HG02642 (cell line): ENCODE measurements around the gene PTPRO.
"Not testable (repeated sequence)": the region's sequence is repeated elsewhere in the genome, so short reads cannot be mapped to it uniquely, and the experiment has no call there.

Experiments
- ATAC-seq: cut with Tn5 transposase; IDR thresholded peaks from one replicate; pipeline ENCODE4 v1.9.1; 2021; ENCODE audit warnings: mild to moderate bottlenecking; ENCODE audit not compliant: unreplicated experiment, poor library complexity

The PTPRO gene

DNA sequence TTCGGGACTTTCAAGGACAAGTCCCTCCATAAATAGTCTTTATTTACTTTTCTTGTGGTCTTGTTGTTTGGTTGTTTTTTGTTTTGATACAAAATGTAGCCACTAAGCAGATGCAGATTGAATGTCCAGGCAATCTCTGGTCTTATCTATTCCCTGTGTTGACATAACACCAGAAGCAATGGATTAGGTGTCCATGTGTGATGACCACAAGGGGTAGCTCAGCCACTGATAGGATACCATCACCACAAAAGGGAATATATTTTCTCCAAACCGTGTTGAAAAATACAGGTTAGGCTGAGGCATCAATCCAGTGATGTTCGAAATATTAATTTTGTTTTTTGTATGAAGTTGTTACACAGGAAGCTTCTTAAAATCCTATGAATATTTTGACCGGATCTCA lies 270.6 kb downstream of the PTPRO start:
- ATAC-seq = no peak

DNA sequence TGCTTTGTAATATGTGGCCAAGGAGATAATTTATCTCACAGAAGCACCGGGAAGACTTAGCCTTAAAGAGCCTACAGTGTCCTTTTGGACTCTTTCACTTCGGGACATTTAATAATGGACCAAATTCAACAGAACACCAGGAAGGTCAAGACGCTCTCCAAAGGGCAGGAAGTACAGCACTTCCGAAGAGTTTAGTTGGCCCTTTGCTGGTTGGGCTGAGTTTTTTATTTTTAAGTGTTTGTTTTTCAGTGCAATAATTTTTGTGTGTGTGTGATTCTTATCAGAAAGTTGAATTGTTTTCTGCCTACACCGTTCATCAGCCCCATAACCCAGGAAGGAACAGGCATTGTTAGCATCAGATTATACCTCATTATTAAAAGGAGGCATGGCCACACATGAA lies 273.9 kb downstream of the PTPRO start:
- no peak for ATAC-seq

DNA sequence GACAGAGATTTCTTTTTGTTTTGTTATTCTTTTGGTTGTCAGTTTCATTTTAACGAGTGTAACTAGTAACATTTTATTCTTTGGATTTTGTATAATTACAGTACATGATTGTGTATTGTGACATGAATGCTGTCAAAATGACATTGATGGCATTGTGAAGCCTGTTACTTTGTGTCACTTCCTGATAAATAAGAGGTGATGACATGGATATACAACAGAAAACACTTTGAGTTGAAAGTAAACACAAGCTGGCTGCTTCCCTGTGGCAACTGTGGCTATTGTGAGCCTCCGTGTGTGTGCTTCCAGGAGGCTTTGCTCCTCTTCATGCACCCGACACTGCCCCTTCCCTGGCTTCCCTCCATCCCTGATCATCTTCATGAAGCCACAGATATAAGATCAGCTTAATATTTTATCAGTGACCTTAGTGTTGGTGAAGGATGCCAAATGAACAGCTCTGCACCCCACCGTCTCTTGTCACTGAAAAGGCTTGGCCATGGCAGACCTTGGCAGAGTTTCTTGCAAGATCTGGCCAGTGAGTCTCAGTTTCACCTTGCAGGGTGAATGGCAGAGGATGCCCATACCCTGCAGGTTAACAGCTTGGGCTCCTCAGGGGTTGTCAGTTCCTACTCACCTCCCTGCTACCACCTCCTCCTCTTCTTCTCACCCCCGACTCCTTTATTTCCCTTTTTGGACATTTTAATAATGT lies 275.0 kb downstream of the PTPRO start:
- ATAC-seq = no peak

DNA sequence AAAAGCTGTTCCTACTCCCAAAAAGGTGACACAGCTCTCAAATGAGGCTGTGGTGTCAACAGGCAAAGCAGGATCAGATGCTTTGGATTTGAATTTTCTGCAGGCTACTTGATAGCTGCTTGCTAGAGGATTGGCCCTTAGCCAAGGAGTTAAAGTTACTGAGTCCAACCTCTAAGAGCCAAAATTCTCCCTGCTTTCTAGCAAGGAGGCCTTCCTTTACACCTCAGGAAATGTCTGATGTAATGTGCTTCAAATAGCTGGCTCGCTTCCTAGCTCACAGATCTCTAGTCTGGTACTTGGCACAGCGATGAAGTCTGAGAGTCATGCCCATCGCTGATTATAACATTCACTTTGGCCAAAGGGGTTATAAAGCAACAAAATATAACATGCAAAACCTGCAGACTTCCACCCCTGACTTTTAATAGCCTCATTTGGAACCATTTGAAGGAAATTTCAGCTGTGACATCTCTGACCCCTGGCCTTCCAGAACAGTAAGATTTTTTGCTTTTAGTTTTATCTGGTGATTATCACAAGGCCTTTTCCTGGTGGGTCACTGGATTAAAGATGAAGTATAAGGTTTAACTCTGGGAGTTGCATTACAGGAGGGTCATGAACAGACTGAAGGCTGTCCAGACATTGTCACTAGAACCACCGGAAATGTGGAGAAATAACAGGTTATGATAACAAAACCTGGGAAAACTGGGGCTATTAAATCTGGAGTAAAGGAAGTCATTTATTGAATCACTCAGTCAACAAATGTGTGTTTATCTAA lies 277.1 kb downstream of the PTPRO start:
- ATAC-seq = no peak

DNA sequence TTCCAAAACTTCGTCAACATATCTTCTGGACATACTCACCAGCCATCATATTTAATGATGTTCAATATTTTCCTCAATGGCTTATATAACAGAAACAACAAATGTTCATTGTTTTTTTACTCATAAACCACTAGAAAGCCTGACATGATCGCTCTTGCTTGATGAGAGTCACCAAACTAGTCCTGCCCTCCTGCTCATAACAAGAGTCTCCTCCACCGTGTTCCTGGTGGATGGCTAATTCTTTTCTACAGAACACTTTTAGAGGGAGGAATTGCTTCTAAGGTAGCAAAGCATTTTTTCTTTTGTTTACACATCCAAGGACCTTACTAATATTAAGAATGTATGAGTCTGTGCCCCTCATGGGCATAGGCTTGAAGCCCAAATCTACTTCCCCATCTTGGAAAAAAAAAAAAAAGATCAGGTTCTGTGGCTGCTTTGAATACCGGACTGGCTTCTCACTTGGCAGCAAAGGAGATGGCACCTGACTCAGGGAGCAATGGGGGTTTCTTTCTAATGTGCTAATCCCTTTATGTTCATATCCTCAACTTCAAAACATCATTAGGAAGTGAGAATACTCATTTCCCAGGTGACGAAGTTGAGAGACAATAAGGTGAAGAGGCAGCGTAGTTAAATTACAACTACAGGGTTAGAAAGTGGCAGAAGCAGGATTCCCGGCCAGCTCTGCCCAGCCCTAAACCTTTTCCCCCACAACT lies 278.1 kb downstream of the PTPRO start:
- ATAC-seq = no peak

DNA sequence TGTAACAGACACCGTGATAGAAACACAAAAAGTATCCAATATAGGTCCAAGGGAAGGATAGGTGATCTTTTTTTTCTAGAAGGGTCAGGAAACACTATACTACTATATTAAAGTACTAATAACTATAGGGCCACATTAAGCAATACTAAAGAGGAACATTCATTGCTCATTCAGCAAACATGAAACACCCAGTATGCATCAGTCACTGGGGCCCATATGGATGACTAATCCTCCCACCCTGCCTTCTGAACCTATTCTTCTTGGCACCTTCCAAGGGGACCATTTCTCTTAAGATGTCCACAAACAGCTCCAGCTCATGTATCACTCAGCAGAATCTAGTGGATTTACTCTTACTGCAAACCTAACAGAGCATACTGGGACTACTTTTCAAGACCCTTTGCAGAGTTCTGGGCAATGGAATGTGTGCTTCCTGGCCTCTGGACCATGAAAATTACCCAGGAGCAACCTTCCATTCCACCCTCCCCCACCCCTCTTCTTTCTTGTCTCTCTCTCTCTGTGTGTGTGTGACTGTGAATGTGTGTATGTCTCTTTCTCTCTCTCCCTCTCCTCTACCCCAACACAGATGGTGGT lies 279.0 kb downstream of the PTPRO start:
- no peak for ATAC-seq

DNA sequence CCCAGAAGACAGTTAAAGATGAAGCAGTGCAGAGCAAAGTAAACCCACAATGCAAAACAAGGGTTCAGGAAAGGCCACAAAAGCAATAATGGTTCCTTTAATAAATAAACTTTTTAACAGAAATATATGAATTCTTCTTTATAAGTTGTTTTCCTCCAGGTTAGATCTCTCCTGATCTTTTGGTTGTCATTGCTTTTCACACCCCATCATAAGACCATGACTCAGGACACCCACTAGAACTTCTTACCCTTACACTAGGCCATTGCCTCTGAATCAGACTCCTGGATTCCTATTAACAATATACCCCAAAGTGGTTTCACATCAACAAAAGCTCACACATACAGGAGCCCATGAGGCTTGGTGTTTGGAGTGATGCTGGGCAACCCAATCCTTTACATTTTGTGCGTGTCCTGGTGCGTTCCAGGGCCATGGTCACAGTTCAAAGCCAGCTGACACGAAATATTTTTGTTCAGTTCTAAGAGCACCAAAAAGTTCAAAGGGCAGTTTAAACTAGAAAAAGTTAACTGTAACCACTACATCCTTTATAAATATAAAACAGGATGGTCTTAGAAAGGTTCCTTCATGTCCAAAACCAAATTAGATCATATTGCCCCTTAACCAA lies 279.9 kb downstream of the PTPRO start:
- ATAC-seq = no peak

DNA sequence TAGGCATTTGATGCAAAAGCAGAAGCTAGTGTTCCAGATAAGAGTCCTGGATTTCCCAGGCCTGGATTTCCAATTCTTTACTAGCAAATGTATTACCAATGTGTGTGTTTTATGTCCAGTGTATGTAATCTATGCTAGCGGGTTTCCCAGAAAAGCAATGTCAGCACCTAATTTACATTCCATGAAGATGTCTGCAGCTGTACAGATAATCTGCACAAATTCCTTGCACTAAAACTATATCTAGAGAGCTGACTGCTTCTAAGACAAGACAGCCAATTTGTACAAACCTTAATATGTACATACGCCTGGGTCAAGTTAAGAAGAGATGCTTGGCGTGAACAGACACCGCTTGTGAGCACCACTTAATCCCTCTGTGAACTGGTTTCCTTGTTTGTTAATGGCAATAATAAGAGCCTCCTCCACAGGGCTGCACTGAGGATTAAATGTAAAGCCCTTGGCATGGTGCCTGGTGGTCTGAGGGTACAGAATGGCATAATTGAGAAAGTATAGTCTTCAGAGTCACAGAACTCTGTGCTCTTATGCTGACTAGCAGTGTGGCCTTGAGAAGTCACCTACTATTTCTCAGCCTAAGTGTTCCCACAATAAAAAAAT lies 281.3 kb downstream of the PTPRO start:
- no peak for ATAC-seq

DNA sequence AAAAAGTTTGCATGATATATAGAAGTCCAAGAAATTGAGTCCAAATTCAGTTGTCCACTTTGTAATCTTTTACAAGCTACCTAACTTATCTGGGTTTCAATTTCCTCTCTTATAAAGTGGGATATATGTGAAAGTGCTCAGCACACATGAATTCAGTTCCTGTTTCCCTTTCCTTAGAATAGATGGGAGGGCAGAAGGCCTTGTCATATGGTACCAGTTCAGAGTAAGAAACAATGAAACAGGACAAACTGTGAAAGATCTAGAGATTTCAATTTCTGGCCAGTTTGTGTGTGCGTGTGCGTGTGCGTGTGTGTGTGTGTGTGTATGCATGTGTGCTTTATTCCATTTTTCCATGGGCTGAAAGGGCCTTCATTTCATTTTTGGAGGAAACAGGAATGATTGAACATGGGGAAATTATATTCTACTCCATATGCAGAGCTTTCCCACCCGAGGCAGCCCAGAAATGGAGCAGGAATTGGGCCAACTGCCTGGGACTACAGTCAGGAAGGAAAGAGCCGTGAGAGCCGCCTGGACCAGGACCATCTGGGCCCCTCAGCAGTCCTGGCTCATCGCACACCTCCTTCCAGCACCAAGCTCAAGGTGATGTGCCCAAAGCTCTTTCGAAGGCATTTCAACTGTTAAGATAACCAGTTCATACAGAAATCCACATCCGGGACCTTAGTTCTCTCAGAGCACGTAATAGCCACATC lies 283.7 kb downstream of the PTPRO start:
- no peak for ATAC-seq

DNA sequence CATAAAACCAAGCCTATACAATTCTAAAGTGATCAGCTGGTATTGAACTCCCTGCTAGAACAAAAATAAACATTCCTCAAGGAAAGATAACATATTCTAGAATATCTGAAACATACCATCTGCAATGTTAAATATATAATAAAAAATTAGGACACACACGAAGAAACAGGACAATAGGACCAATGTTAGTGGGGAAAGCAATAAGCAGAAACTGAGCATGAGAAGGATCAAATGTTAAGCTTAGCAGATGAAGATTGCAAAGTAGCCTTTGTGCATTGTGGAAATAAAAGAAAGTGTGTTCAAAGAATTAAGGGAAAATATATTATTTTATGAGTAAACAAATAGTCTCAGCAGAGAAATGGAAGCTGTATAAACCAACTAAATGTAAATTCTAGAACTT lies 286.1 kb downstream of the PTPRO start:
- ATAC-seq = no peak

DNA sequence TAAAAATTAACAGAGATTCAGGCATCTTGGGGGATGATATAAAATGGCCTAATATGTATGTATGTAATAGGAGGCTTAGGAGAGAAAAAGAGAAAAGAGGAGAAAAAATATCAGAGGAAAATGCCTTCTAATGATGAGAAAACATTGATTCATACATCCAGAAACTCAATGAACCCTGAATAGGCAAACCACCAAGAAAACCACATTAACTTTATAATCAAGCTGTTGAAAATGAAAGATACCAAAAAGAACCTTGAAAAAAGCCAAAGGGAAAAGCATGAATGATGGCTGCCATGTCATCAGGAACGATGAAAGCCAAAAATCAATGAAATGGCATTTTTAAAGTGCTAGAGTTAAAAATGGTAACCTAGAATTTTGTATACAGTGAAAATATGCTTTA lies 286.6 kb downstream of the PTPRO start:
- ATAC-seq = no peak

DNA sequence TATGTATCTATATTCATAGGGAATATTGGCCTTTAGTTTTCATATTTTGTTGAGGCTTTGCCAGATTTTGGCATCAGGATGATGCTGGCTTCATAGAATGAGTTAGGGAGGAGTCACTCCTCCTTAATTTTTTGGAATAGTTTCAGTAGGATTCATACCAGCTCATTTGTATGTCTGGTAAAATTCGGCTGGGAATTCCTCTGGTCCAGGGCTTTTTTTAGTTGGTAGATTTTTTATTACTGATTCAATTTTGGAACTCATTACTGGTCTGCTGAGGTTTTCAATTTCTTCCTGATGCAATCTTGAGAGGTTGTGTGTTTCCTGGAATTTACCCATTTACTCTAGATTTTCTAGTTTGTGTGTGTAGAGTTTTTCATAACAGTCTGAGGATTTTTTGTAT lies 291.7 kb downstream of the PTPRO start:
- no peak for ATAC-seq

DNA sequence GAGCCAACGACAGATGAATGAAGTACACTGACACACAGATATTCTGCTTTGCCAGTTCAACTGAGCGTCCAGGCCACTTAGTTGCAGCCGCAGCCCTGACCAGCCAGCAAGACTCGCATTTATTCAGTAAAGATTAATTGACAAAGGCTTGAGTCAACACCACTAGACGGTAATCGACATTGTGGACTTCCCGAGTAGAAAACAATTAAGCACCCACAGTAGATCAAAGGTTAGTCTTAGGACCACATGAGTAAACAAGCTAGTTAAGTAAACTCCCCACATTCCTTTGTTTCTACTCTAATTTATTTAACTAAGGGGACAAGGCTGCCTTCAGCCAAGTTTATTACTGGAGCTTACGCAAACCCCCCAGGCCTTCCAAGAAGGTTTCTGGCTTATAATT lies 294.2 kb downstream of the PTPRO start:
- ATAC-seq = not testable (repeated sequence)

DNA sequence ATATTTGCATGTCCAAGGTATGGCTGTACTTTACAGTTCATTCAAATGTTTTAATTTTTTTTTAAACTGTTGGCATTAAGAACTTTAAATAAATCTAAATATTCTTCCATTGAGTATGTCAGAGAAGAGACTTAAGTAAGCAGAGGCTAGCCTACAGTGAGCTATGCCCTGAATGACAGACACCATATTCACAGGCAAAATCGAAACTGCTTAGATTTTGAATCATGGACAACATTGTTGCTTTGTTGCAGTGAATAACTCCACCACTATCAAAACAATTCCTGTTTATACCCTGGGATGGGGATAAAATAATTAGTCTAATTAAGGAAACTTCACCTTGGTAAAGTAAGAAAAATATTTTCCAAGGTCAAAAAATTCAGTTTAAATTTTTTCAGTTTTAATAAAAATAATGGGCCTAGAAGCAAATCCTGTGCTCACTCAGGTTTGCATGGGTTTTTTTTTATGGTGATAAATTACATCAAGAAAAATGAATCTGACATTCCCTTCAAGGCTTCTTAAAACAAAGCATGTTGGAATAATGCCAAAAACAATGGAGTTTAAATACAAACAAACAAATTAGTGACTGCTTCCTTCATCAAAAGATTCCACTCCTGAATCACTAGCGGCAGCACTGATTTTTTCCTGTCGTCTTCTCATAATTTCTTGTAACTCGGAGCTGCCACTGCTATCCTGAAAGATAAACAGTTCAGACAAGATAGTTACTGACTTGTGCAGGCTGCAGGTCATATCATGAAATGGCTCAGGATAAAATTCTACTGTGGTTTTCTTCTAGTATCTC lies 298.6 kb downstream of the PTPRO start:
- no peak for ATAC-seq

DNA sequence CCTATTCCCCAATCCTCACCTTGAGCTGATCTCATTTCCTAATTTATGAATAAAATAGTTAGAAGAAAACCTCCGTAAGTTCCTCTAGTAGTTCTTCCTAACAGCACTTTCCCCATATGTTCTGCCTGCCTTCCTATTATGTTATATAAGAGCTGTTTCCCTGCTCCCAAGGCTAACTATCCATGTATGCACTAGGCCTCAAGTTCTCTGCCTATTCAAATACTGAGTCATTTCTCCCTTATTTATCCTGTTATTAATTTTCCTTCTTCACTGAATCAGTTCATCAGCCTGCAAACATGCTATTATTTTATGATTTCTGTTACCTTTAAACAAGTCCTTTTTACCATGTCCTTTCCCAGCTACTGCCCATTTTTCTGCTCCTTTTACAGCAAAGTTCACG lies 302.8 kb downstream of the PTPRO start:
- no peak for ATAC-seq

DNA sequence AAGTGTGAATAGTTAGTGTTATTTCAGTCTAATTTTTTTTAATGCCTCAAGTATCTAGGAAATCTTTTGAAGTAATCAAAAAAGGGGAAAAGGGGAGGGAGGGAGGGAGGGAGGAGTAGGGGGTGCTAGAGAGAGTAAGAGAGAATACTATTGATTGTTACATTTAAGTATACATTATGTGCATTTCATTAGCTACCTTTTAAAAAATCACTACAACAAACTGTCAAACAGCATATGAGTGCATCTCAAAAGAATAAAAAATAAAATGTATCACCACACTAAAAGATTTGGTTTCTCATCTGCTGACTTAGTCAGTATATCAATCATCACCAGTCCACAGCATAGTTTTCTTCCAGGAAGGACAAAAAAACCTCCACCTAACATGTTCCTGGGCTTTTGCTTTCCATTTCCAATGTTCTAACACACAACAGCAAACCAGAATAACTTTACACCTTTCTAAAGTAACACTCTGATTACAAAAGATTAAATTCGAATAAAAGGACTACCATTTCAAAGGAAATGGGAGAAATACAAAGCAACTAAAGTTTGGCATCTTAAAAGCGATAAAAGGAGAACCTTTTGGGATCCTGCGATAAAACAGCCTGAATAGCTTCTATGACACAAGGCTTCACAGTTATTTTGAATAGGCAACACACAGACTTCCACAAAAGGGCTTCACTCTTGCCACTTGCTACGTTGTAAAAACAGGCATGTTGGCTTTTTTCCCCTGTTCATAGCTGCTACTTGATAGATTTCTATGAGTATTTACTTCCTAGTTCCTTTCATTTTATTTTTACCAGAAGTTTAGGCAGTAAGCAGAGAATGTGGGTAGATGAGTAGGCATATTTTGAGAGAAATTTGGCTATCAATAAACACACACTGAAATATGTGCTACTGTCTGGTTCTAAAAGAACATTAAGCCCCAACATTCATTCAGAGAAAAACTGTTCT lies 306.0 kb downstream of the PTPRO start:
- ATAC-seq = no peak

DNA sequence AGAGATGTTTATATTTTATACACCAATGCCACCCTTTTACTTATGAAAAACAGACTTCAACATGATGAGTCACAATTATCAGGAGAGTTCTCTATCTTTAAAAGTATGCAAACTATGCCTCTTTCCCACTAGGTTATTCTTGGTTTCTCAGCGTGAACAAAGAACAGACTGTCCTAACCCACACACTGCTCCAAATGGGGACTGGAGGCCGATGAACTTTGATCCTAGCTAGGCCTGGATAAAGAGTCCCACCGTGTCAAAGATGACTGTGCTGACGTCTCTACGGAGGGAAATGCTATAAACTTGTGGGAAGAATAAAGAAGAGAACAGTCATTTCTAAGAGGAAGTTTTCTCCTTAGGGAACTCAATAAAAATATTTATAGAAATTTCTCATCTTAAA lies 306.8 kb downstream of the PTPRO start:
- peak; percentile 65 for ATAC-seq

DNA sequence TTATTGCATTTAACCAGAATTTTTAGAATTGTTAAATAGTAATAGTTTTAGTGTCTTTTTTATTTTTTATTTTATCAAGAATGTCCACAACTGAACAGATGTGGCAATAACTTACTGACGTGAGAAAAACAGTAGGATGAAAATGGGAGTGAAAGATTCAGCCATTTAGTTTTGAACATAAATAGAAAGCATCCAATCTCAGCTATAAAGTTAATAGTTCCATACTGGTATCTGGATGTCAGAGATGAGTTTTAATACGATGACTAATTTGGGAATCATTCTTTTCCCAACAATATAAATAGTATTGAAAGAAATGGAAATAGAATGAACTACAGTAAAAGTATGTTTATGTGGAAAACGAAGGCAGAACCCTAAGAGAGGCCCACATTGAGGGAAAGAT lies 307.5 kb downstream of the PTPRO start:
- no peak for ATAC-seq
